ENCODE measurements around the gene ASIC3. TPM values are rescaled to one million over a fixed set of nuclear protein-coding genes. Genes with fewer than 3 reads are reported as not detected.

Gene ASIC3
- total and polyA plus RNA-seq, 3 donors from 2014 or later = 20.8 to 37.9 (median 27.5) TPM

GRCh38 chr7:151068069-151068773, 19.9 kb downstream of the ASIC3 start:
- no peaks in the 10 kb centered on the region for H3K36me3 ChIP-seq (ENCODE audit: low read depth, missing control alignments)
- DNase-seq = no peak
- H3K4me1 ChIP-seq = peaks cover 4% of the 10 kb centered on the region
- no peak overlapping the region for H3K4me3 ChIP-seq
- no peak overlapping the region for H3K27ac ChIP-seq
- intact Hi-C loops (cut with DNase I; ENCODE audit: low total_unique reads) = no loop called here
- 86 to 89% methylated on average over 12 of the region's 12 CpGs for WGBS, 2 donors
- no peaks in the 10 kb centered on the region for H3K9me3 ChIP-seq
- TF ChIP-seq CTCF (IDR thresholded peaks at IDR 0.05) (no peak), POLR2A (IDR thresholded peaks at IDR 0.05) (no peak)
- H3K27me3 ChIP-seq = no peaks in the 10 kb centered on the region

GRCh38 chr7:151069841-151070573, 21.7 kb downstream of the ASIC3 start:
- Histone ChIP-seq H3K4me3 (no peak overlapping the region), H3K27ac (no peak overlapping the region), H3K9me3 (no peaks in the 10 kb centered on the region), H3K4me1 (no peaks in the 10 kb centered on the region), H3K36me3 (ENCODE audit: low read depth, missing control alignments) (no peaks in the 10 kb centered on the region), H3K27me3 (no peaks in the 10 kb centered on the region)
- intact Hi-C loops (cut with DNase I; ENCODE audit: low total_unique reads) = no loop called here
- TF ChIP-seq CTCF (IDR thresholded peaks at IDR 0.05) = no peak
- no peak for TF ChIP-seq POLR2A (IDR thresholded peaks at IDR 0.05)
- DNase-seq = no peak
- WGBS, 2 donors = 88% methylated on average over 9 to 17 of the region's 17 CpGs

GRCh38 chr7:151070574-151070960, 22.2 kb downstream of the ASIC3 start:
- TF ChIP-seq POLR2A (IDR thresholded peaks at IDR 0.05) = no peak
- no peak for TF ChIP-seq CTCF (IDR thresholded peaks at IDR 0.05)
- H3K27ac ChIP-seq = no peak overlapping the region
- intact Hi-C loops (cut with DNase I; ENCODE audit: low total_unique reads) = no loop called here
- 91 to 94% methylated on average over 10 to 15 of the region's 15 CpGs for WGBS, 2 donors
- no peaks in the 10 kb centered on the region for H3K36me3 ChIP-seq (ENCODE audit: low read depth, missing control alignments)
- H3K4me3 ChIP-seq = no peak overlapping the region
- H3K9me3 ChIP-seq = no peaks in the 10 kb centered on the region
- H3K4me1 ChIP-seq = no peaks in the 10 kb centered on the region
- no peak for DNase-seq
- H3K27me3 ChIP-seq = no peaks in the 10 kb centered on the region

GRCh38 chr7:151071032-151071866, 22.9 kb downstream of the ASIC3 start:
- no peaks in the 10 kb centered on the region for H3K4me1 ChIP-seq
- DNase-seq = no peak
- no peaks in the 10 kb centered on the region for H3K27me3 ChIP-seq
- no peak overlapping the region for H3K27ac ChIP-seq
- no peaks in the 10 kb centered on the region for H3K36me3 ChIP-seq (ENCODE audit: low read depth, missing control alignments)
- H3K4me3 ChIP-seq = no peak overlapping the region
- intact Hi-C loops (cut with DNase I; ENCODE audit: low total_unique reads) = no loop called here
- TF ChIP-seq CTCF (IDR thresholded peaks at IDR 0.05) (no peak), POLR2A (IDR thresholded peaks at IDR 0.05) (no peak)
- no peaks in the 10 kb centered on the region for H3K9me3 ChIP-seq
- 92 to 93% methylated on average over 20 to 39 of the region's 39 CpGs for WGBS, 2 donors
